ENCODE measurements around the gene ARHGEF39. TPM values are rescaled to one million over a fixed set of nuclear protein-coding genes. Genes with fewer than 3 reads are reported as not detected.

Gene ARHGEF39
- total and polyA plus RNA-seq, 8 donors, result 1.5 to 17.7 (median 10.0) TPM

- TF ChIP-seq CTCF (IDR thresholded peaks at IDR 0.05), result no peak
- intact Hi-C loops (cut with DNase I), result no loop called here
- no peak overlapping the region for H3K27ac ChIP-seq
- no peaks in the 10 kb centered on the region for H3K27me3 ChIP-seq
- no peaks in the 10 kb centered on the region for H3K9me3 ChIP-seq
- peaks cover 0 to 78% of the 10 kb centered on the region in 2 donors for H3K36me3 ChIP-seq
- ATAC-seq (no peak), DNase-seq (peak in 1 of 4 donors; percentile 19)
- no peak overlapping the region for H3K4me3 ChIP-seq
- peaks cover 4 to 7% of the 10 kb centered on the region in 2 donors for H3K4me1 ChIP-seq
Observed at GRCh38 chr9:35698231-35698630, 33.2 kb upstream of the ARHGEF39 start.

GRCh38 chr9:35697486-35697885 is 32.5 kb upstream of the ARHGEF39 start:
- Histone ChIP-seq H3K4me3 (no peak overlapping the region), H3K36me3 (peaks cover 0 to 71% of the 10 kb centered on the region in 2 donors), H3K27me3 (no peaks in the 10 kb centered on the region), H3K27ac (peak overlapping the region in 1 of 2 donors; percentile 38), H3K9me3 (no peaks in the 10 kb centered on the region), H3K4me1 (peaks cover 4 to 7% of the 10 kb centered on the region in 2 donors)
- TF ChIP-seq CTCF (IDR thresholded peaks at IDR 0.05), result no peak
- DNase-seq (no peak), ATAC-seq (no peak)
- intact Hi-C loops (cut with DNase I), result no loop called here

- H3K4me3 ChIP-seq, result no peak overlapping the region
- peaks cover 0 to 62% of the 10 kb centered on the region in 2 donors for H3K36me3 ChIP-seq
- peaks cover 4 to 7% of the 10 kb centered on the region in 2 donors for H3K4me1 ChIP-seq
- no peaks in the 10 kb centered on the region for H3K27me3 ChIP-seq
- intact Hi-C loops (cut with DNase I), result no loop called here
- no peaks in the 10 kb centered on the region for H3K9me3 ChIP-seq
- DNase-seq (peak in 2 of 4 donors; percentile 24 to 59), ATAC-seq (peak; percentile 88)
- TF ChIP-seq CTCF (IDR thresholded peaks at IDR 0.05), result peak; percentile 89 to 92
- peak overlapping the region in 1 of 2 donors; percentile 38 for H3K27ac ChIP-seq
Observed at GRCh38 chr9:35696520-35697215, 31.7 kb upstream of the ARHGEF39 start.

GRCh38 chr9:35695943-35696401 is 31.0 kb upstream of the ARHGEF39 start:
- H3K27ac ChIP-seq, result peak overlapping the region in 1 of 2 donors; percentile 38
- DNase-seq, result no peak
- peaks cover 4 to 12% of the 10 kb centered on the region in 2 donors for H3K4me1 ChIP-seq
- ATAC-seq, result peak; percentile 38
- intact Hi-C loops (cut with DNase I), result no loop called here
- no peak overlapping the region for H3K4me3 ChIP-seq
- H3K36me3 ChIP-seq, result peaks cover 0 to 56% of the 10 kb centered on the region in 2 donors
- no peak for TF ChIP-seq CTCF (IDR thresholded peaks at IDR 0.05)
- no peaks in the 10 kb centered on the region for H3K27me3 ChIP-seq
- no peaks in the 10 kb centered on the region for H3K9me3 ChIP-seq

GRCh38 chr9:35691757-35692301 is 26.8 kb upstream of the ARHGEF39 start:
- H3K4me1 ChIP-seq, result peaks cover 4 to 19% of the 10 kb centered on the region in 2 donors
- intact Hi-C loops (cut with DNase I), result no loop called here
- peak overlapping the region; percentile 75 to 87 for H3K27ac ChIP-seq
- H3K4me3 ChIP-seq, result no peak overlapping the region
- ATAC-seq, result no peak
- no peaks in the 10 kb centered on the region for H3K9me3 ChIP-seq
- no peak for DNase-seq
- H3K36me3 ChIP-seq, result peaks cover 0 to 14% of the 10 kb centered on the region in 2 donors
- no peak for TF ChIP-seq CTCF (IDR thresholded peaks at IDR 0.05)
- H3K27me3 ChIP-seq, result peaks cover 0 to 9% of the 10 kb centered on the region in 2 donors
